HCEC 1CT (cell line): Measurements from ENCODE around the gene CBFA2T3.
A peak's percentile ranks its signal among the peaks of the same experiment; 100 is the strongest.

Experiments used
- DNase-seq: peaks from one replicate; pipeline ENCODE4 v3.0.0-alpha.2; 2017

CBFA2T3 gene

GRCh38 chr16:88870608-88871348, 106.2 kb downstream of the CBFA2T3 start:
- DNase-seq: no peak

DNA sequence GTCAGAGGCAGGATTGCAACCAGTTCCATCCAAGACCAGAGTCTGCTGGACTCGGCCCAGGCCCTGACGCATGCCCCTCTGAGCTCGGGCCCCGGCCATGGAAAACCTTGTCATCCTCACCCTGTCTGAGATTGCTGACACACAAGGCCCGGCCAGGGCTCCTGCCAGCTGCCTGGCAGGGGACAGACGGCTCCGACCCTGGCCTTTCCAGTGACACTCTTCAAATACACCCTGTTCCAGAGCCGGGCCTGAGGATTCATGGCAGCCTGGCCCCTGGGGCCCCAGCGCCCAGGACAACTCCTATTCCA, 107.4 kb downstream of the CBFA2T3 start:
- DNase-seq: no peak

- DNase-seq: no peak
Observed at GRCh38 chr16:88868974-88869672, 107.9 kb downstream of the CBFA2T3 start.

GRCh38 chr16:88867581-88868246, 109.3 kb downstream of the CBFA2T3 start:
- no peak for DNase-seq

DNA sequence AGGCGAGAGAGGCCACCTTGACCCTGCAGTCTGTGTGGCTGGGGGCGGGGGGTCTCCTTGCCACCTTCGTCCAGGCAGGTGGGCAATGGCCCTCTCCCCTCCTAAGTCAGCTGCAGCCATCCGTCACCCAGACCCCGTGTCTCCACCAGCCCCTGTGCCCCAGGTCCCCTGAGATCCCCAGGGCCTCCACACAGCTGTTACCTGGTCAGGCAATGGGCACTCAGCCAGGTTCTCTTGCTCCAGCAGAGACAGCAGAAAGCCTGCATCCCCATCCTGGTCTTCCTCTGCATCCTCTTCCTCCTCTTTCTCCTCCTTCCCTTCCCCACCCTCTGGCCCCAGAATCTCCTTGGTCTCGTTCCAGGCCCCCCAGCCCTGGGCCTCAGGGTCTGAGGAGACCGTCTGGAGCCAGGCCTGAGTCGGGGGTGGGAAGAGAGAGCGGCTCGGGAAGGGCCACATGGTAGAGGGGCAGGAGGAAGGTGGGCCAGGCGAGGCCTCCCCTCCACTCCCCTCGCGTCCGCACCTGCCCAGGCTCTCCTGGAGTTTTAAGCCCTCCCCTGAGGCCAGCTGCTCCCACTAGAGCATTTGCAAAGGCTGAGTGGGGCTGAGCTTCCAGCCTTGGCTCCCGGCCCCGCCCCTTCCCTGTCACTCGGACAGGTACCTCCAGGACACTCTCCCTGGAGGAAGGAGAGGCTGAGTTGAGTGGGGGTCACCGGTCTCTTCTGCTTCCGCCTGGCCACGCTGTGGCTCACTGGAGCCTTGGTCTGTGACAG, 110.7 kb downstream of the CBFA2T3 start, which contains the start of gene PABPN1L:
PABPN1L (minus strand) TSS at position 510 of the 770 bp plus-strand sequence; CDS start at position 456, 54 bp downstream.
- DNase-seq: no peak

DNA sequence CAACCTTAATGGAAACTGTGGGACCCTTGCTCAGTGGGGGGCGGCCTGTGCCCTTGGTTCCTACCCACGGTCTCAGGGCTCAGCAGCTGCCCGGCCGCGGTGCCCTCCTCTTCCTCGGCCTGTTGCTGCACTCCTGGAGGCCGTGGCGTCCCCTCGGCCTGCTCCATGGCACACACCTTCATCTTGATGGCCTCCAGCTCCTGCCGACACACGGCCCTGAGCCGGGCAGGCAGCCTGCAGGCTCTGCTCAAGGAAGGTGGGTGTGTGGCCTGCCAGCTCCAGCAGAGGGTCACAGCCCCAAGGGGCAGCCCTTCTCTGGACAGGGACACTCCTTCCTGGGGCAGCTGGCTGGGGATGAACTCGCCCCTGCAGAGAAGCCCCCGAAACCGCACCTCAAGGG, 111.3 kb downstream of the CBFA2T3 start:
- no peak for DNase-seq

DNA sequence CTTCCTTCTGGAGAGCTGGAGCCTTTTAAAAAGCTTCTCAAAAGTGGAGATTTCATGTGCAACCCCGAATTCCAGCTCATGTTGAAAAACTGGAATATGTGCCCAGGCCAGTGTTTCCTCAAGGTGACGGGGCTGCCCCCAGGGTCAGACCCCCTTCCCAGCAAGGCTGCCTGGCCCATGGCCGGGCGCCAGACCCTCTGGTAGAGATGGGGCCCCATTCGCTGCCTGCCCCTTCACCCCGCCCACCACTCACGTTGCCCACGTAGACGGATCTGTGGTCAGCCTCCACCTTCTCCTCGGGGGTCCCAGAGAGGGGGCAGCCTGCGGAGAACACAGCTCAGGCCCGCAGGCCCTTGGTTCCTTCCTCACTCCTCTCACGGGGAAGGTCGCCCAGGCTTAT, 111.7 kb downstream of the CBFA2T3 start:
- no peak for DNase-seq

DNA sequence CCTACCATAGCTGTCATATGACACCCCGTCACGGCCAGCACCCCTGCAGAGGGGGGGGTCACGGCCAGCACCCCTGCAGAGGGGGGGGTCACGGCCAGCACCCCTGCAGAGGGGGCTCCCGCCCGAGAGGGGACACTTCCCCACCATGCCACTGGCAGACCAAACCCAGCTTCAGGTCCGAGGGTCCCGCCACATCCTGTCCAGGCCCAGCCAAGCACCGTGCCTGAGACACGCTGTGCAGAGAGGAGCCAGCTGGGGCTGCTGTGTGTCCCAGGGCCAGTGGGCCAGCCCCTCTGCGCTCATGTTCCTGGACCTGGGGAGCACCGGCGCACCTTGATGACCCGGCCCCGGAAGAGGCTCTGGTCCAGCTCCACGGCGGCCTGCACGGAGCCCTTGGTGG, 112.5 kb downstream of the CBFA2T3 start:
- DNase-seq: no peak

- DNase-seq: no peak
Observed at GRCh38 chr16:88864099-88864498, 112.9 kb downstream of the CBFA2T3 start.

GRCh38 chr16:88863426-88863825, 113.6 kb downstream of the CBFA2T3 start:
- DNase-seq: no peak

- no peak for DNase-seq
Observed at GRCh38 chr16:88862968-88863367, 114.0 kb downstream of the CBFA2T3 start.

- no peak for DNase-seq
Observed at GRCh38 chr16:88861359-88861758, 115.6 kb downstream of the CBFA2T3 start.

DNA sequence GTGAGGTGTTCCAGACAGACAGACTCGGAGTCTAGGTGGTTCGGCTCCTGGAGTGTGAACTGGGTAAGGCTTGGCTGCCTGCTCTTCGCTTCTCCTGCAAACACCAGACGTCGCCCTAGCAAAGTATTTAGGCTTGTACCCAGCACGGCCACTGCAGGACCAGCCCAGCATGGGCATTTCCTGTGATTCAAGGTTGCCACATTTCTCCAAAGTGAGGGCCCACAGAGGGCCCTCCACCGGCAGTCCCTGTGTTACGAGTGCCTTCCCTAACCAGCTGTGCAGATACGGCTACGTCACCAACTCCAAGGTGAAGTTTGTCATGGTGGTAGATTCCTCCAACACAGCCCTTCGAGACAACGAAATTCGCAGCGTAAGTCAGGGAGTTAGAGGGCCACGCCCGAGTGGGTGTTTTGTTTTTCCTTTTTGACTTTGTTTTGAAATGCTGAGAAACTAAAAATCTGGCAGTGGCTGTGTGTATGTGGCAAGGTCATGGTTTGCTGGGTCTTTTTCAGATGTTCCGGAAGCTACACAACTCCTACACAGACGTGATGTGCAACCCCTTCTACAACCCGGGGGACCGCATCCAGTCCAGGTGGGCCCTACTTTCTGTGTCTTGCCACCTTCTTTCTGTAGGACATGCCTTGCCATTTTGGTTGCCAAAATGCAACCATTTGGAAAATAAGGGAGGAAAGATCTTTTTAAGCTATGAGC, 117.5 kb downstream of the CBFA2T3 start:
- DNase-seq: no peak

DNA sequence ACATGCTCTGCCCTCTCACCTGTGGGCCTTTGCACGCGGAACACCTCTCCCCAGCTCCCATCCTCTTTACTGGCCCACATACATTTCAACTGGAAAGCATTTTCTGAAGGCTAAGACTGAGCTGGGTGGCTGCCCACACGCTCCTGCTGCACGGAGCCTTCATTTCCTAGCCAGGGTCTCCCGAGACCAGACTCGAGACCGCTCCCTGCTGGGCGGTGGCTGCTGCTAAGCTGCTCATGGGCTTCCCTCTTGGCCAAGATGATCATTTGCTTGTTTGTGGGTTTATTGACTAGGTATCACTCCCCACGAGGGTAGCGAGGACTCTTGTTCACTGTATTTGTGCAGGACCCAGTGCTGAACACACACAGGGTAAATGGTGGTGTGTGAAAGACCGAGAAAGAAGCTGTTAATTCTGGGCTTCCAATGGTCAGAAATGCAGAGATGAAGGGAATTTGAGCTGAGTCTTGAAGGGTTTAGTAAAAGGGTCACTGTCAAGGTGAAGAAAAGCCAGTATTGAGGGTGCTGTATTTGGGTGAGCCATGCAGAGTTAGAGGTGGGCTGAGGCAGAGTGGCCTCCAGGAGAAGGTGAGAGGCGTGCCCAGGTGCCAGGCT, 119.2 kb downstream of the CBFA2T3 start:
- DNase-seq: peak; percentile 70

GRCh38 chr16:88856828-88857727, 119.9 kb downstream of the CBFA2T3 start, which contains the start of the genes GALNS and TRAPPC2L:
TSS of gene GALNS (minus strand) at chr16:88856947. CDS start at chr16:88856877, 70 bp downstream.
TSS of gene TRAPPC2L (plus strand) at chr16:88857127. CDS start at chr16:88857151, 24 bp downstream.
- DNase-seq: peak; percentile 92

DNA sequence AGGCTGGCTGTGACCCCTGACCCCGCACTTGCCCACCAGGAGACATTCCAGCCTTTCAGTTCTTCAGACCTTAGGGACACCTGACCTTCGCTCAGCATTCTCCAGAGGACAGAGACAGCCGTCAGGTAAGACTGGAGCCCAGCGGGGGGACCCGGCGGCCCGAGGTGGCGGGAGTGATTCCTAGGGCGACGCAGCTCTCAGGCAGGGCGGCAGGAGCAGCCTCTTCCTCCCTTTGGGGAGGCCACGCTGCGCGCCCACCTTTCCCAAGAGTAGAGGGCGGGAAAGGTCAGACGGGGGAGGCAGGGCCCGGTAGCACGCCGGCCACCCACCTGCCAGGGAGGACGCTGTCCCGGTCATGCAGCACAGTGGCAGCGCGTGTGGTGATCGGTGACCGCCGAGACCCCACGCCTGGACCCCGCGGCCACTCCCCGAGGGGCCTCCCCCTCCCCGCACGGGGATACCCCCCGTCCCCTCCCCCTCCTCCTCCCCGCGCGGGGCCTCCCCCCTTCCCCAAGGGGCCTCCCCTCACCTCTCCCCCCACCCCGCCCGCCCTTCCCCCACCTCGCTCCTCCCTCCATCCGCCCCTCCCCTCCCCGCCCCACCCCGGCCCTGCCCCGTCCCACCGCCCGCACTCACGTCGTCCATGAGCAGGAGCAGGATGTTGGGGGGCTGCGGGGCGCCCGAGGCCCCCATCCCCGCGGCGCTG, 120.7 kb downstream of the CBFA2T3 start:
- DNase-seq: no peak

GRCh38 chr16:88855736-88856121, 121.3 kb downstream of the CBFA2T3 start:
- DNase-seq: no peak

GRCh38 chr16:88855176-88855575, 121.8 kb downstream of the CBFA2T3 start:
- DNase-seq: no peak

DNA sequence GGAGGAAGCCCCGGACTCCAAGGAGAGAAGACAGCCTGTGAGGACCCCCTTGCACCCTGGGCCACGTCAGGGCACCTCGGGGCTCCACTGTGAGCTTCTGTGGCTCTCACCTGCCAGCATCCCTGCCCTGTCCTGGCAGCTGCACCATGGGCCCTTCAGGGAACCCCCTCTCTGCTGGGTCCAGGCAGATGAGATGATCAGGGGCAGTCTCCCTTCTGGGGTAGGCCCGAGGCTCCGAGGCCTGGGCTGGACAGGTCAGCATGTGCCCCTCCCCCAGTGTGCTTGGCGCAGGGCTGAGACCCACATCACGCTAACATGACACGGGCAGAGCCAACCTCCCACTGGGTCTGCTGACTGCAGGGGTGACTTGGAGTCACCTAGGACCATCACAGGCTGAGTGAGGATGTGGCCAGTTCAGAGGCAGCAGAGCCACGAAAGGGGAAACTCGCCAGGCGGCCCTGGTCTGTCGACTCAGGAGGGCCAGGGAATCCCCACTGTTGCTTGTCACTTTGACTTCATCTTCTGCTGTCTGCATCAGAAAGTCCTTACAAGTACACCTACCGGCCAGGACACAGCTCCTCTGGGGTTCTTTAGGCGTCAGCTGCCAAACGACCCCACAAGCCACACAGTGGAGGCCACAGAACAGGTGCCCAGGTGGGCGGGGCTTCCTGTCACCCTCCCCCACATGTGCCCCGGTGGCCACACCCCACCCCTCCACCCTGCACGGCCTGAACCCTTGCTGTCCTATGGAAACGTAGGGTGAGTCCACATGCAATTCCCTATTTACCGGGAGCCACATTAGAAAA, 122.5 kb downstream of the CBFA2T3 start:
- DNase-seq: no peak
